HL-60 (cell line): ENCODE data around the gene TNIK.

ENCODE experiments used
- SPI1 ChIP-seq: IDR thresholded peaks from 2 replicates; pipeline ENCODE4 v1.6.1; 2012; ENCODE audit warnings: low read depth, mild to moderate bottlenecking, borderline replicate concordance
- TF ChIP-seq, protein P1 (sequence below): IDR thresholded peaks from one replicate; pipeline ENCODE4 v1.5.1; 2011; ENCODE audit warnings: low read length, control low read depth, inconsistent platforms; ENCODE audit not compliant: insufficient read depth

DNA sequence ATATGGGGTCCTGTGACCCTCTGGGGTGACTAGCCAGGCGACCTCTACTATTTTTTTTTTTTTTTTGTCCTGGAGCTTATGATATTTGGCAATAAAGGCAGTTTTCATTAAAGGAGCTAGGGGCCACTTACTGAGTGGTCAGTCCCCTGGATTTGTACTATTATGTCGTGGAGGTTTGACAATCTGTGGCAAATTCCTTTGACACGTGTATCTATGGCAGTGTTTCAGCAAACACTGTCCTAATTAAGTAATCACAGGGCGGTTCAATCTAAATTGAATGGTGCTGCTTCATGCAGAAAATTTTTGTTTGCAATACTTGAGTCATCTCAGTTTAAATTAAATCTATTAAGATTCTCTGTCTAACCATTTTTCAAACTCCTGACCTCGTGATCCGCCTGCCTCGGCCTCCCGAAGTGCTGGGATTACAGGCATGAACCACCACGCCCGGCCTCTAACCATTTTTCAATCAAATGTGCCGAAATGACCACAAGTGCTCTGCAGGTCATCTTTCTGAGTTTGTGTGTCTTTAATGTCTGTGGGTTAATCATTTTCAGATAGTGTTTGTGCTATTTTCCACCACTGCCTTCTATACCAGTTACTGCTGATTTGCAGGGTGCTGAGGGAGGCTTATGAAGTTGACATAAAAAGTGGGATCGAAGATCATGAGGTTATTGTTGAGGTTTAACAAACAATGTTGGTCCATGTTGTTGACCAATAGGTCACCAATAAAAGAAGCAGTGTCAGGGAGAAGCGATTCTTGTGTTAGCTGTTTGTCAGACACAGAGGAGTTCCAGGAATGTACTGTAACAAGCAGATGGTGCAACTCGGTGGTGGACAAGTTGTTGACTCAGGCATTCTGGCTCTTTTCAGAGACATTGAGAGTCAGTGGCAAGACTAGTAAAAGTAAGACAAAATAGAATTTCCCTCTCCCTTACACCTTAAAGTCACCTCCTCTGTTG lies 415.1 kb downstream of the TNIK start:
- no peak for TF ChIP-seq SPI1
- TF ChIP-seq, protein P1, sequence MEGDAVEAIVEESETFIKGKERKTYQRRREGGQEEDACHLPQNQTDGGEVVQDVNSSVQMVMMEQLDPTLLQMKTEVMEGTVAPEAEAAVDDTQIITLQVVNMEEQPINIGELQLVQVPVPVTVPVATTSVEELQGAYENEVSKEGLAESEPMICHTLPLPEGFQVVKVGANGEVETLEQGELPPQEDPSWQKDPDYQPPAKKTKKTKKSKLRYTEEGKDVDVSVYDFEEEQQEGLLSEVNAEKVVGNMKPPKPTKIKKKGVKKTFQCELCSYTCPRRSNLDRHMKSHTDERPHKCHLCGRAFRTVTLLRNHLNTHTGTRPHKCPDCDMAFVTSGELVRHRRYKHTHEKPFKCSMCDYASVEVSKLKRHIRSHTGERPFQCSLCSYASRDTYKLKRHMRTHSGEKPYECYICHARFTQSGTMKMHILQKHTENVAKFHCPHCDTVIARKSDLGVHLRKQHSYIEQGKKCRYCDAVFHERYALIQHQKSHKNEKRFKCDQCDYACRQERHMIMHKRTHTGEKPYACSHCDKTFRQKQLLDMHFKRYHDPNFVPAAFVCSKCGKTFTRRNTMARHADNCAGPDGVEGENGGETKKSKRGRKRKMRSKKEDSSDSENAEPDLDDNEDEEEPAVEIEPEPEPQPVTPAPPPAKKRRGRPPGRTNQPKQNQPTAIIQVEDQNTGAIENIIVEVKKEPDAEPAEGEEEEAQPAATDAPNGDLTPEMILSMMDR: no peak
